ENCODE data around the gene SPRYD7.
"Not testable (repeated sequence)": the region's sequence is repeated elsewhere in the genome, so short reads cannot be mapped to it uniquely, and the experiment has no call there.

The SPRYD7 gene

GRCh38 chr13:49951754-49952535 lies 15.8 kb upstream of the SPRYD7 start:
- no peak for DNase-seq (ENCODE audit: low read depth)
- TF ChIP-seq, protein P1, sequence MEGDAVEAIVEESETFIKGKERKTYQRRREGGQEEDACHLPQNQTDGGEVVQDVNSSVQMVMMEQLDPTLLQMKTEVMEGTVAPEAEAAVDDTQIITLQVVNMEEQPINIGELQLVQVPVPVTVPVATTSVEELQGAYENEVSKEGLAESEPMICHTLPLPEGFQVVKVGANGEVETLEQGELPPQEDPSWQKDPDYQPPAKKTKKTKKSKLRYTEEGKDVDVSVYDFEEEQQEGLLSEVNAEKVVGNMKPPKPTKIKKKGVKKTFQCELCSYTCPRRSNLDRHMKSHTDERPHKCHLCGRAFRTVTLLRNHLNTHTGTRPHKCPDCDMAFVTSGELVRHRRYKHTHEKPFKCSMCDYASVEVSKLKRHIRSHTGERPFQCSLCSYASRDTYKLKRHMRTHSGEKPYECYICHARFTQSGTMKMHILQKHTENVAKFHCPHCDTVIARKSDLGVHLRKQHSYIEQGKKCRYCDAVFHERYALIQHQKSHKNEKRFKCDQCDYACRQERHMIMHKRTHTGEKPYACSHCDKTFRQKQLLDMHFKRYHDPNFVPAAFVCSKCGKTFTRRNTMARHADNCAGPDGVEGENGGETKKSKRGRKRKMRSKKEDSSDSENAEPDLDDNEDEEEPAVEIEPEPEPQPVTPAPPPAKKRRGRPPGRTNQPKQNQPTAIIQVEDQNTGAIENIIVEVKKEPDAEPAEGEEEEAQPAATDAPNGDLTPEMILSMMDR (conservative IDR thresholded peaks at IDR 0.05; ENCODE audit: low read depth, low read length): no peak

GRCh38 chr13:49948777-49949270 lies 12.7 kb upstream of the SPRYD7 start:
- DNase-seq (ENCODE audit: low read depth); H3K4me3 ChIP-seq (ENCODE audit: low read length): not testable (repeated sequence)

More at GRCh38 chr13:49951754-49952535, 15.8 kb upstream of the SPRYD7 start:
- H3K4me3 ChIP-seq (ENCODE audit: low read length): no peak overlapping the region

- no peak overlapping the region for H3K4me3 ChIP-seq (ENCODE audit: low read length)
- TF ChIP-seq, protein P1 (conservative IDR thresholded peaks at IDR 0.05; ENCODE audit: low read depth, low read length): no peak
- no peak for DNase-seq (ENCODE audit: low read depth)
These were observed 3.2 kb upstream of the SPRYD7 start for GRCh38 chr13:49939321-49939720.

- TF ChIP-seq, protein P1 (conservative IDR thresholded peaks at IDR 0.05; ENCODE audit: low read depth, low read length): no peak
- H3K4me3 ChIP-seq (ENCODE audit: low read length): no peak overlapping the region
- no peak for DNase-seq (ENCODE audit: low read depth)
These were observed 2.8 kb upstream of the SPRYD7 start for GRCh38 chr13:49938921-49939320.

- no peak for DNase-seq (ENCODE audit: low read depth)
- no peak overlapping the region for H3K4me3 ChIP-seq (ENCODE audit: low read length)
- TF ChIP-seq, protein P1 (conservative IDR thresholded peaks at IDR 0.05; ENCODE audit: low read depth, low read length): no peak
These were observed 2.2 kb upstream of the SPRYD7 start for GRCh38 chr13:49938314-49938713.

GRCh38 chr13:49936968-49937273 lies 781 bp upstream of the SPRYD7 start:
- DNase-seq (ENCODE audit: low read depth): no peak
- TF ChIP-seq, protein P1 (conservative IDR thresholded peaks at IDR 0.05; ENCODE audit: low read depth, low read length): no peak
- peak overlapping the region; percentile 87 for H3K4me3 ChIP-seq (ENCODE audit: low read length)

DNA sequence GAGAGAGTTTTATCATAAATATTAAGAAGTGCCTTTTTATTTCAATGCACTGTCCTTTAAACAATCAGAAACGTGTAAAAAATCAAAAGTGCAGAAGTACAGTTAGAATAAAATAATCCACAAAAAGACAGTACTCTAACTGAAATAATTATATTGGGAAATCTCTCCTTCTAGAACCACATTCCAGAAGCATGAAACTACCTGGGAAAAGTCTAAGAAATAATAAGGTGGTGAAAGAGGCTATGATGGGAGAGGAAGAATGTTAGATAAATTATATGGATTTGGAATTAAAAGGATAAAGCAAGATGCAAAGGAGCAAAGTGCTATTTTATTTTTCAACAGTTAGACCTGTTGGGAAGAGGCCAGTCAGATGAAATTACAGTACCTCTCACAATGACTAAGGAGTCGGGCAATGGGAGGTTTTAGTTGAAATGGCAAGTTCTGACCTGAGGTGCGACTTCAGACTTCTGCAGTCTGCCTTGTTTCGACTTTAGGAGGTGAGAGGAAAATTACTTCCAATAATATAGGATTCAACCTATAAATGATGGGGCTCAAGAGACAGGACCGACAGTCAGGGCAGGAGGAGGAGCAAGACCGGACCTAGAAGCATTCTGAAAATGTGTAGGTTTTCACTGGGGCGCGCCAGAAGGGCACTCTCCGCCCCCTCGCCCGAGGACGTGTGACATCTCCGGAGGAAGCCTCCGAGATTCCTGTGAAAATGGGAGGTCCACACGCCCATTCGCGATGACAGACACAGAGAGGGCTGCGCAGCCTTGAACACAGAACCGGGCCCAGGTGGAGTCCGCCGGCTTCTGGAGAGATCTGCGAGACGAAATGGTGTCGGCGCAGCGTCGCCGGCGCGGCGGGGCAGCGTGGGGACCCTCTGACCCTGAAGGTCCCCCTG lies 717 bp downstream of the SPRYD7 start:
- H3K4me3 ChIP-seq (ENCODE audit: low read length): peak overlapping the region; percentile 83
- no peak for DNase-seq (ENCODE audit: low read depth)
- TF ChIP-seq, protein P1 (conservative IDR thresholded peaks at IDR 0.05; ENCODE audit: low read depth, low read length): no peak
